CD8-positive, alpha-beta T cell (primary cell): ENCODE results near the gene TAF11L3. TPM values are rescaled to one million over a fixed set of nuclear protein-coding genes. Genes with fewer than 3 reads are reported as not detected.

ENCODE experiments used
- total RNA-seq, 46 experiments: library from RNA in 2 of 46; stranded (reverse) in 2 of 46; gene quantifications; one replicate each; pipeline ENCODE4 v1.2.3 and lab custom pipeline; 2021 to 2026

TAF11L3 gene
- total RNA-seq, 2 experiments from 2014 or later = not detected

Other genes with a start within 250 kb of the TAF11L3 start
- not detected for gene TAF11L2, start 20.1 kb upstream of the TAF11L3 start, total RNA-seq
- not detected for gene TAF11L4, start 3.4 kb downstream of the TAF11L3 start, total RNA-seq
- gene TAF11L5, start 6.9 kb downstream of the TAF11L3 start, total RNA-seq = not detected
- not detected for gene TAF11L6, start 10.3 kb downstream of the TAF11L3 start, total RNA-seq
- not detected for gene TAF11L7, start 67.4 kb downstream of the TAF11L3 start, total RNA-seq
- gene TAF11L8, start 72.6 kb downstream of the TAF11L3 start, total RNA-seq = not detected
- not detected for gene TAF11L9, start 76.0 kb downstream of the TAF11L3 start, total RNA-seq
- not detected for gene TAF11L10, start 79.5 kb downstream of the TAF11L3 start, total RNA-seq
- gene TAF11L11, start 85.8 kb downstream of the TAF11L3 start, total RNA-seq = not detected
- gene TAF11L12, start 92.0 kb downstream of the TAF11L3 start, total RNA-seq = not detected
- not detected for gene TAF11L13, start 113.7 kb downstream of the TAF11L3 start, total RNA-seq
- not detected for gene TAF11L14, start 116.1 kb downstream of the TAF11L3 start, total RNA-seq